T-helper 2 cell treated with Interferon-gamma antibody and Interleukin-4, amounts not matched to agents 100 ng/mL and 5 ng/mL, for 36 hours (primary cell): ENCODE results near the gene ENPP5. TPM values are rescaled to one million over a fixed set of nuclear protein-coding genes. Genes with fewer than 3 reads are reported as not detected.
"Not testable (repeated sequence)": the region's sequence is repeated elsewhere in the genome, so short reads cannot be mapped to it uniquely, and the experiment has no call there.

ENCODE experiments used
- intact Hi-C: fragments of 100-400 bp; cut with micrococcal nuclease; formaldehyde crosslinking; loops from one replicate; pipeline ENCODE4 v1.15.1; 2023
- total RNA-seq: library from RNA; stranded (reverse); gene quantifications from 2 replicates; pipeline ENCODE4 v1.2.3, GENCODE V29; 2022

Gene ENPP5
- total RNA-seq, 1 donor from 2014 or later, result not detected

GRCh38 chr6:46175446-46175845, 4.7 kb upstream of the ENPP5 start:
- intact Hi-C loops, result loop anchor here (1.0 to 5.0 kb wide), 3 partner anchors 46 to 164 kb away; partner anchors contain the start of gene ENPP4

- intact Hi-C loops, result loop anchor here (1.0 to 5.0 kb wide), 3 partner anchors 46 to 164 kb away; partner anchors contain the start of gene ENPP4
These were observed 4.1 kb upstream of the ENPP5 start for GRCh38 chr6:46174904-46175303.

GRCh38 chr6:46172176-46172575, 1.4 kb upstream of the ENPP5 start:
- intact Hi-C loops, result no loop called here

GRCh38 chr6:46160102-46160501, 10.7 kb downstream of the ENPP5 start:
- intact Hi-C loops, result no loop called here

- intact Hi-C loops, result no loop called here
These were observed 11.6 kb downstream of the ENPP5 start for GRCh38 chr6:46159229-46159628.

GRCh38 chr6:46156701-46157100, 14.1 kb downstream of the ENPP5 start:
- intact Hi-C loops, result no loop called here

- intact Hi-C loops, result not testable (repeated sequence)
These were observed 21.7 kb downstream of the ENPP5 start for GRCh38 chr6:46149066-46149465.

- intact Hi-C loops, result no loop called here
These were observed 26.5 kb downstream of the ENPP5 start for GRCh38 chr6:46144270-46144669.

GRCh38 chr6:46138281-46138680, 32.5 kb downstream of the ENPP5 start:
- intact Hi-C loops, result no loop called here

GRCh38 chr6:46137387-46137786, 33.4 kb downstream of the ENPP5 start:
- intact Hi-C loops, result no loop called here

GRCh38 chr6:46136831-46137230, 33.9 kb downstream of the ENPP5 start:
- intact Hi-C loops, result no loop called here

GRCh38 chr6:46135176-46135575, 35.6 kb downstream of the ENPP5 start:
- intact Hi-C loops, result no loop called here

GRCh38 chr6:46134216-46134615, 36.6 kb downstream of the ENPP5 start:
- intact Hi-C loops, result no loop called here

- intact Hi-C loops, result not testable (repeated sequence)
These were observed 39.5 kb downstream of the ENPP5 start for GRCh38 chr6:46131291-46131690.

GRCh38 chr6:46130666-46131065, 40.1 kb downstream of the ENPP5 start:
- intact Hi-C loops, result no loop called here

GRCh38 chr6:46129629-46130511, 40.9 kb downstream of the ENPP5 start, which contains the start of gene ENPP4:
Gene ENPP4, plus strand, starts transcription at chr6:46129989. Its CDS starts 9,595 bp downstream, at chr6:46139584.
- intact Hi-C loops, result loop anchor here (1.0 to 5.0 kb wide), 3 partner anchors 45 to 522 kb away; partner anchors contain the start of genes CYP39A1 and SLC25A27

- intact Hi-C loops, result loop anchor here (1.0 to 5.0 kb wide), 3 partner anchors 46 to 523 kb away; partner anchors contain the start of genes CYP39A1 and SLC25A27
These were observed 41.5 kb downstream of the ENPP5 start for GRCh38 chr6:46129291-46129628.

GRCh38 chr6:46128476-46128875, 42.3 kb downstream of the ENPP5 start:
- intact Hi-C loops, result loop anchor here (5.0 kb wide), 1 partner anchor 116 kb away; no protein-coding TSS in a partner anchor

GRCh38 chr6:46119679-46120078, 51.1 kb downstream of the ENPP5 start:
- intact Hi-C loops, result not testable (repeated sequence)

- intact Hi-C loops, result no loop called here
These were observed 51.9 kb downstream of the ENPP5 start for GRCh38 chr6:46118836-46119235.

- intact Hi-C loops, result no loop called here
These were observed 52.6 kb downstream of the ENPP5 start for GRCh38 chr6:46118157-46118556.

- intact Hi-C loops, result no loop called here
These were observed 54.5 kb downstream of the ENPP5 start for GRCh38 chr6:46116289-46116688.

GRCh38 chr6:46115634-46116033, 55.1 kb downstream of the ENPP5 start:
- intact Hi-C loops, result no loop called here
